Caco-2 (cell line): Measurements from ENCODE around the gene CDK2AP2. TPM values are rescaled to one million over a fixed set of nuclear protein-coding genes. Genes with fewer than 3 reads are reported as not detected.
A peak's percentile ranks its signal among the peaks of the same experiment; 100 is the strongest.
"Not testable (repeated sequence)": the region's sequence is repeated elsewhere in the genome, so short reads cannot be mapped to it uniquely, and the experiment has no call there.

ENCODE experiments used
- BruUV-seq: library from RNA; stranded (reverse); fragments of 400-500 nt; replicated peaks from 2 replicates; lab custom pipeline; 2021; lab: Mats Ljungman, UMichigan
- CTCF ChIA-PET: fragments of 300-600 bp; sonication (Branson Sonifier 250); formaldehyde crosslinking; loops from one replicate; lab custom pipeline; 2022; ENCODE audit warnings: antibody characterized with exemption; lab: Charles Lee
- POLR2A ChIA-PET: fragments of 300-600 bp; sonication (Branson Sonifier 250); formaldehyde crosslinking; loops from one replicate; lab custom pipeline; 2022; ENCODE audit warnings: antibody characterized with exemption; lab: Charles Lee
- DNase-seq, 2 experiments: peaks; one replicate each; pipeline versions ENCODE4 v3.0.0 to v3.0.0-alpha.2; 2020 to 2022
- H3K27me3 ChIP-seq: replicated peaks from 2 replicates; pipeline ENCODE4 v1.6.0; 2011; ENCODE audit warnings: low read length; ENCODE audit not compliant: control insufficient read depth, insufficient read depth
- H3K36me3 ChIP-seq: 2 replicates; pipeline ENCODE4 v1.5.1; 2011; ENCODE audit warnings: low read length; ENCODE audit not compliant: control insufficient read depth, insufficient read depth
- H3K4me1 ChIP-seq: fragments of 250-450 bp; sonication (Bioruptor Pico); 2 replicates; pipeline ENCODE4 v1.5.1; 2020; ENCODE audit warnings: mild to moderate bottlenecking
- H3K4me3 ChIP-seq: 2 replicates; pipeline ENCODE4 v1.5.1; 2011; ENCODE audit warnings: low read depth, mild to moderate bottlenecking, control low read depth, low read length
- H3K9me3 ChIP-seq: fragments of 250-450 bp; sonication (Bioruptor Pico); 2 replicates; pipeline ENCODE4 v1.5.1; 2020; ENCODE audit warnings: mild to moderate bottlenecking, moderate library complexity
- H3K27ac Mint-ChIP-seq: one replicate; pipeline ENCODE4 v1.8.0; 2022; ENCODE audit warnings: mixed read lengths; ENCODE audit not compliant: unreplicated experiment
- H3K27me3 Mint-ChIP-seq: one replicate; pipeline ENCODE4 v1.8.0; 2022; ENCODE audit warnings: mixed read lengths; ENCODE audit not compliant: insufficient read depth, unreplicated experiment
- H3K36me3 Mint-ChIP-seq: one replicate; pipeline ENCODE4 v1.8.0; 2022; ENCODE audit warnings: mild to moderate bottlenecking, mixed read lengths; ENCODE audit not compliant: insufficient read depth, unreplicated experiment
- H3K4me1 Mint-ChIP-seq: one replicate; pipeline ENCODE4 v1.8.0; 2022; ENCODE audit warnings: low read depth, mixed read lengths; ENCODE audit not compliant: unreplicated experiment
- H3K4me3 Mint-ChIP-seq: one replicate; pipeline ENCODE4 v1.8.0; 2022; ENCODE audit warnings: mild to moderate bottlenecking, moderate library complexity, mixed read lengths; ENCODE audit not compliant: unreplicated experiment
- H3K9me3 Mint-ChIP-seq: one replicate; pipeline ENCODE4 v1.8.0; 2022; ENCODE audit warnings: mixed read lengths; ENCODE audit not compliant: unreplicated experiment
- intact Hi-C: fragments of 100-400 bp; cut with micrococcal nuclease; formaldehyde crosslinking; loops from one replicate; pipeline ENCODE4 v1.10.0; 2022; ENCODE audit not compliant: unreplicated experiment
- total RNA-seq: library from RNA; stranded (reverse); gene quantifications from 2 replicates; pipeline ENCODE4 v1.2.3, GENCODE V29; 2022
- TF ChIP-seq, protein P1 (sequence below), 2 experiments: fragments of 200-600 bp in 1 of 2; IDR thresholded peaks; 1 replicate in 1 of 2; 2 replicates in 1 of 2; pipeline versions ENCODE4 v1.5.1 to v1.8.0; 2011 to 2022; ENCODE audit warnings: antibody characterized with exemption in 1 of 2, control low read depth in 1 of 2, inconsistent platforms in 1 of 2, low read depth in 1 of 2, low read length in 1 of 2, mild to moderate bottlenecking in 1 of 2, moderate library complexity in 1 of 2; ENCODE audit not compliant: insufficient read depth in 1 of 2, severe bottlenecking in 1 of 2, unreplicated experiment in 1 of 2

Gene CDK2AP2
- total RNA-seq, 1 experiment from 2014 or later: 99.4 TPM

DNA sequence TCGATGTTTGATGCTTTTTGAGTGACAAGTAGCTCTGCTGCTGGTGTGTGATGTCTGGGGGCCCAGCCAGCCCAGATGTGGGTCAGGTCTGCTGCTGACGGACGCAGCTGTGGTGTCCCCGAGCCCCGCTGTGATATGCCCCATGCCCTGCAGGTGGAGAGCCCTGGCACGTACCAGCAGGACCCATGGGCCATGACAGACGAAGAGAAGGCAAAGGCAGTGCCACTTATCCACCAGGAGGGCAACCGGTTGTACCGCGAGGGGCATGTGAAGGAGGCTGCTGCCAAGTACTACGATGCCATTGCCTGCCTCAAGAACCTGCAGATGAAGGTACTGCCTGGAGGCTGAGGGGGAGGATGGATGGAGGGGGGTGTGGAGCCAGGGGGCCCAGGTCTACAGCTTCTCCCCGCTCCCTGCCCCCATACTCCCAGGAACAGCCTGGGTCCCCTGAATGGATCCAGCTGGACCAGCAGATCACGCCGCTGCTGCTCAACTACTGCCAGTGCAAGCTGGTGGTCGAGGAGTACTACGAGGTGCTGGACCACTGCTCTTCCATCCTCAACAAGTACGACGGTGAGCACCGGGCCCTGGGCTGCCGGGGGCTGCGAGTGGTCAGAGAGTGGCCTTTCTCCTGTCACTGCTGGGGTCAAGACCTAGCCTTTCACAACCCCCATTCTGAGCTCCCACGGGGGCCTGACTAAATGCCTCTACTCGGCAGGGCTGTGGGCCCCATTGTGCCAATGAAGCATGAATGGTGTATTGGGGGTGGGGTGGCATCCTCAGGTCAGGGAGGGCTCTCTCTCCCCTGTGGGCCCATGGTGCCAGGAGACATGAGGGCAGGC, 17.9 kb downstream of the CDK2AP2 start:
- Histone ChIP-seq H3K9me3 (no peaks in the 10 kb centered on the region), H3K4me3 (no peak overlapping the region), H3K4me1 (0 out of 2 replicates have a peak, but pooled peaks cover 5% of the 10 kb centered on the region), H3K27me3 (no peaks in the 10 kb centered on the region), H3K36me3 (peaks cover 12% of the 10 kb centered on the region)
- TF ChIP-seq, protein P1, sequence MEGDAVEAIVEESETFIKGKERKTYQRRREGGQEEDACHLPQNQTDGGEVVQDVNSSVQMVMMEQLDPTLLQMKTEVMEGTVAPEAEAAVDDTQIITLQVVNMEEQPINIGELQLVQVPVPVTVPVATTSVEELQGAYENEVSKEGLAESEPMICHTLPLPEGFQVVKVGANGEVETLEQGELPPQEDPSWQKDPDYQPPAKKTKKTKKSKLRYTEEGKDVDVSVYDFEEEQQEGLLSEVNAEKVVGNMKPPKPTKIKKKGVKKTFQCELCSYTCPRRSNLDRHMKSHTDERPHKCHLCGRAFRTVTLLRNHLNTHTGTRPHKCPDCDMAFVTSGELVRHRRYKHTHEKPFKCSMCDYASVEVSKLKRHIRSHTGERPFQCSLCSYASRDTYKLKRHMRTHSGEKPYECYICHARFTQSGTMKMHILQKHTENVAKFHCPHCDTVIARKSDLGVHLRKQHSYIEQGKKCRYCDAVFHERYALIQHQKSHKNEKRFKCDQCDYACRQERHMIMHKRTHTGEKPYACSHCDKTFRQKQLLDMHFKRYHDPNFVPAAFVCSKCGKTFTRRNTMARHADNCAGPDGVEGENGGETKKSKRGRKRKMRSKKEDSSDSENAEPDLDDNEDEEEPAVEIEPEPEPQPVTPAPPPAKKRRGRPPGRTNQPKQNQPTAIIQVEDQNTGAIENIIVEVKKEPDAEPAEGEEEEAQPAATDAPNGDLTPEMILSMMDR (IDR thresholded peaks at IDR 0.05; ENCODE audit: insufficient read depth in 1 of 2, low read depth in 1 of 2, low read length in 1 of 2, severe bottlenecking in 1 of 2, unreplicated experiment in 1 of 2): no peak
- intact Hi-C loops: no loop called here
- ChIA-PET CTCF (no interaction called here), POLR2A (interaction anchor here (0.6 kb wide), 1 partner anchor 98 kb away, joined by 3 read pairs; no protein-coding TSS in a partner anchor)
- no peaks in the 10 kb centered on the region for H3K9me3 Mint-ChIP-seq
- peak overlapping the region; percentile 31 for H3K27ac Mint-ChIP-seq
- TSS peak; percentile 52 for BruUV-seq
- peaks cover 63% of the 10 kb centered on the region for H3K36me3 Mint-ChIP-seq
- peak in 1 of 2 experiments; percentile 51 for DNase-seq
- no peak overlapping the region for H3K4me3 Mint-ChIP-seq
- H3K27me3 Mint-ChIP-seq: no peaks in the 10 kb centered on the region
- H3K4me1 Mint-ChIP-seq: peaks cover 7% of the 10 kb centered on the region

DNA sequence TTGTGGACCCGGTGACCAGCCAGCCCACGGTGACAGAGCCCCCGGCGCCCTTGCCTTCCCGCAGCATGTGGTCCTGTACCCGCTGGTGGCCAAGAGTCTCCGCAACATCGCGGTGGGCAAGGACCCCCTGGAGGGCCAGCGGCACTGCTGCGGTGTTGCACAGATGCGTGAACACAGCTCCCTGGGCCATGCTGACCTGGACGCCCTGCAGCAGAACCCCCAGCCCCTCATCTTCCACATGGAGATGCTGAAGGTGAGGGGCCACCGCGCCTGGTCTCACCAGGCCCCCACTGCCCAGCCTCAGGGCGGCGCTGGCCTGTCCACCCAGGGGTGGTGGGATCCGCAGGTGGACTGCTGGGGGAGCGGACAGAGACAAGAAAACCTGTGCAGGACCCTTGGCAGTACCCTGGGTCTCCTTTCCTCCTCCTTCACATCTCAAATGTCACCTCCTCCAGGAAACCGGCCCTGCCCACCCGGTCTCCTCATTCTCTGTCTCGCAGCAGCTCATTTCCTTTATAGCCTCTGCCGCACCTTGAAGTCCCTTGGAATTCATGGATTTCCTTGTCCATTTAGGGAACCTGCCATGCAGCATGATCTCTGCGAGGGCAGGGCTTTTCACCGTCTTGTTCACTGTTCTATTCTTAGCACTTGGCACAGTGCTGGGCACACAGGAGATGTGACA, 18.6 kb downstream of the CDK2AP2 start:
- Mint-ChIP-seq H3K9me3 (no peaks in the 10 kb centered on the region), H3K4me1 (peaks cover 15% of the 10 kb centered on the region), H3K4me3 (no peak overlapping the region), H3K27me3 (no peaks in the 10 kb centered on the region), H3K27ac (peak overlapping the region; percentile 31), H3K36me3 (peaks cover 64% of the 10 kb centered on the region)
- Histone ChIP-seq H3K36me3 (peaks cover 14% of the 10 kb centered on the region), H3K9me3 (no peaks in the 10 kb centered on the region), H3K27me3 (no peaks in the 10 kb centered on the region), H3K4me1 (0 out of 2 replicates have a peak, but pooled peaks cover 5% of the 10 kb centered on the region), H3K4me3 (no peak overlapping the region)
- DNase-seq: no peak
- ChIA-PET CTCF (interaction anchor here (0.6 kb wide), 1 partner anchor 86 kb away, joined by 5 read pairs; no protein-coding TSS in a partner anchor), POLR2A (interaction anchor here (0.6 kb wide), 1 partner anchor 97 kb away, joined by 3 read pairs; no protein-coding TSS in a partner anchor)
- intact Hi-C loops: no loop called here
- BruUV-seq: no TSS peak
- TF ChIP-seq, protein P1 (IDR thresholded peaks at IDR 0.05; ENCODE audit: insufficient read depth in 1 of 2, low read depth in 1 of 2, low read length in 1 of 2, severe bottlenecking in 1 of 2, unreplicated experiment in 1 of 2): no peak

DNA sequence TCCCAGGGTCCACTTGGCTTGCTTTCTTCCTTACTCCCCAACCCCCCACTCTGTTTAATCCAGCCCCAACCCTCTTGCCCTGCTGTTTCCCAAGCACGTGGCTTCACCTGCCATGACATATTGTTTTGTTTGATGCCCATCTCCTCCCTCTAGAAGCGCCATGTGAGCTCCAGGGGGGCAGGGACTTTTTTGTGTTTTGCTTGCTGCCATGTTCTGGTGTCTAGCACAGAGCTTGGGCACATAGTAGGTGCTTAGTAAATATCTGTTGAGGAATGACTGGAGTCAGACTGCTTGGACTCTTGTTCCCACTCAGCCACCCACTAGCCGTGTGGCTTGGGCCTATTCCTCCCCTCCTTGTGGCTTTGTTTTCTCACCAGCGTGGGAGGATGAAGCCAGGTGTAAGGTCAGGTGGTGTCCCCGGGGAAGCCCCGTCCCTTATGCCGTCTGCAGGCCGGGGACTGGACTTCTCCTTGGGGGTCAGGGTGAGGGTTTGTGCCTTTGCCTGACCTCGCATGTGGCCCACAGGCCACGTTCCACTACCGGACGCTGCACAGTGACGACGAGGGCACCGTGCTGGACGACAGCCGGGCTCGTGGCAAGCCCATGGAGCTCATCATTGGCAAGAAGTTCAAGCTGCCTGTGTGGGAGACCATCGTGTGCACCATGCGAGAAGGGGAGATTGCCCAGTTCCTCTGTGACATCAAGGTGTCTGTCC, 21.3 kb downstream of the CDK2AP2 start:
- H3K4me1 ChIP-seq: peaks cover 4% of the 10 kb centered on the region; the same call in 1 of the 2 replicates
- ChIA-PET CTCF (no interaction called here), POLR2A (no interaction called here)
- no TSS peak for BruUV-seq
- no peak for DNase-seq
- Mint-ChIP-seq H3K4me1 (peaks cover 30% of the 10 kb centered on the region), H3K27me3 (no peaks in the 10 kb centered on the region), H3K9me3 (no peaks in the 10 kb centered on the region), H3K27ac (no peak overlapping the region), H3K4me3 (no peak overlapping the region), H3K36me3 (peaks cover 66% of the 10 kb centered on the region)
- intact Hi-C loops: no loop called here
- no peaks in the 10 kb centered on the region for H3K27me3 ChIP-seq
- TF ChIP-seq, protein P1 (IDR thresholded peaks at IDR 0.05; ENCODE audit: insufficient read depth in 1 of 2, low read depth in 1 of 2, low read length in 1 of 2, severe bottlenecking in 1 of 2, unreplicated experiment in 1 of 2): no peak
- H3K36me3 ChIP-seq: peaks cover 12% of the 10 kb centered on the region
- no peak overlapping the region for H3K4me3 ChIP-seq
- H3K9me3 ChIP-seq: no peaks in the 10 kb centered on the region

DNA sequence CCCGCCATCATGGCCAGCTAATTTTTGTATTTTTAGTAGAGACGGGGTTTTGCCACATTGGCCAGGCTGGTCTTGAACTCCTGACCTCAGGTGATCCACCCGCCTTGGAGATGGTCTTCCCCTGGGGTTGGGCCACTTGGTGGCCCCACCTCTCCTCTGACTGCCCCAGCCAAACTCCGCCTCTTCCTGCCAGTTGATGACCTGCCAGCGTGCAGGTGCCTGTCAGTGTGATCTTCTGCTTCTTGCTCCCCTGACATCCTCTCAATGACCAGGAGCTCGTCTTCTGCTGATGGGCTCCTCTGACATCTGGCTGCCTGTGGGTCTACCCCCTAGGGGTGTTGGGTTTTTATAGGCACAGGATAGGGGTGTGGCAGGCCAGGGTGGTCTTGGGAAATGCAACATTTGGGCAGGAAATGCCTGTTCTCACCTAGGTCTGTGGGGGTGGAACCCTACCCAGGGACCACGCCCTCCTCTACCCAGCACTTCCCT, 22.0 kb downstream of the CDK2AP2 start:
- peaks cover 58% of the 10 kb centered on the region for H3K36me3 Mint-ChIP-seq

More for the DNA sequence above, 22.0 kb downstream of the CDK2AP2 start:
- H3K4me1 ChIP-seq, DNase-seq, H3K9me3 ChIP-seq, H3K9me3 Mint-ChIP-seq, intact Hi-C loops, CTCF ChIA-PET, H3K27me3 ChIP-seq, BruUV-seq, H3K27ac Mint-ChIP-seq, H3K27me3 Mint-ChIP-seq, H3K4me3 Mint-ChIP-seq, H3K4me3 ChIP-seq: not testable (repeated sequence)
- POLR2A ChIA-PET: interaction anchor here (0.7 kb wide), 2 partner anchors 135 to 167 kb away, joined by 6 to 11 read pairs; no protein-coding TSS in a partner anchor
- peaks cover 12% of the 10 kb centered on the region for H3K36me3 ChIP-seq
- peaks cover 30% of the 10 kb centered on the region for H3K4me1 Mint-ChIP-seq
